ENCODE measurements around the gene PPP1R12B. TPM values are rescaled to one million over a fixed set of nuclear protein-coding genes. Genes with fewer than 3 reads are reported as not detected.

Gene PPP1R12B
- total and polyA plus RNA-seq, 2 experiments from 2014 or later = 13.2 to 13.8 TPM

- no peak for ATAC-seq
- Histone ChIP-seq H3K79me2 (replicated peaks; ENCODE audit: insufficient read depth) (peaks cover 52% of the 10 kb centered on the region), H3K4me2 (peak overlapping the region; percentile 82), H3K27me3 (ENCODE audit: insufficient read depth) (no peaks in the 10 kb centered on the region), H2AFZ (peak overlapping the region; percentile 52), H3K27ac (ENCODE audit: low read depth) (no peak overlapping the region), H3K4me1 (ENCODE audit: insufficient read depth) (peaks cover 4% of the 10 kb centered on the region; the same call in 1 of the 2 replicates), H3K9me2 (ENCODE audit: insufficient read depth) (no peaks in the 10 kb centered on the region), H3K36me3 (ENCODE audit: insufficient read depth) (no peaks in the 10 kb centered on the region), H3F3A (replicated peaks; ENCODE audit: low read depth) (no peaks in the 10 kb centered on the region), H3K4me3 (peak overlapping the region; percentile 61), H4K20me1 (replicated peaks; ENCODE audit: insufficient read depth) (0 out of 2 replicates have a peak, but pooled peaks cover 5% of the 10 kb centered on the region)
- H3K27me3 Mint-ChIP-seq (ENCODE audit: insufficient read depth, low read depth, poor library complexity) = peaks cover 10% of the 10 kb centered on the region
- H3K36me3 Mint-ChIP-seq (ENCODE audit: low read depth) = no peaks in the 10 kb centered on the region
- no peaks in the 10 kb centered on the region for H3K9me3 Mint-ChIP-seq
- peaks cover 16% of the 10 kb centered on the region; the same call in 2 of the 3 replicates for H3K4me1 Mint-ChIP-seq
- DNase-seq (ENCODE audit: low spot score) = peak; percentile 50
- 0 out of 2 replicates have a peak overlapping the region, but pooled peaks have one; percentile 4 for H3K27ac Mint-ChIP-seq
- peak overlapping the region; percentile 82 for H3K4me3 Mint-ChIP-seq
- TF ChIP-seq EZH2phosphoT487 (IDR thresholded peaks at IDR 0.05; ENCODE audit: unreplicated experiment) (no peak), STAT1 (IDR thresholded peaks at IDR 0.05; ENCODE audit: unreplicated experiment) (no peak), ETS1 (IDR thresholded peaks at IDR 0.05) (no peak), CTCF (conservative IDR thresholded peaks at IDR 0.05; ENCODE audit: low read depth in 2 of 2) (no peak), JUNB (IDR thresholded peaks at IDR 0.05; ENCODE audit: unreplicated experiment) (no peak), NANOG (IDR thresholded peaks at IDR 0.05; ENCODE audit: borderline replicate concordance) (no peak), ZNF462 (CRISPR knock-in tag; IDR thresholded peaks at IDR 0.05) (no peak), EZH2 (IDR thresholded peaks at IDR 0.05; ENCODE audit: low read depth, unreplicated experiment) (no peak), CREB1 (CRISPR knock-in tag; IDR thresholded peaks at IDR 0.05; ENCODE audit: low read depth) (no peak), ZNF331 (CRISPR knock-in tag; IDR thresholded peaks at IDR 0.05; ENCODE audit: low read depth) (no peak), ZNF114 (CRISPR knock-in tag; IDR thresholded peaks at IDR 0.05) (no peak), POLR2AphosphoS5 (IDR thresholded peaks at IDR 0.05; ENCODE audit: low read depth) (no peak), REST (IDR thresholded peaks at IDR 0.05; ENCODE audit: unreplicated experiment) (no peak)
Observed at GRCh38 chr1:202349206-202349928, 868 bp downstream of the PPP1R12B start.
